K562 (cell line): ENCODE measurements around the gene HERC3. TPM values are rescaled to one million over a fixed set of nuclear protein-coding genes. Genes with fewer than 3 reads are reported as not detected.
A peak's percentile ranks its signal among the peaks of the same experiment; 100 is the strongest.

ENCODE experiments used
- ATAC-seq: fragments of 200-7000 bp; cut with Tn5 transposase; 3 replicates; pipeline ENCODE4 v1.9.1; 2020; ENCODE audit warnings: moderate library complexity
- BruUV-seq: library from RNA; stranded (reverse); fragments of 400-500 nt; replicated peaks from 2 replicates; lab custom pipeline; 2021; lab: Mats Ljungman, UMichigan
- CTCF ChIA-PET: fragments of 300-600 bp; formaldehyde crosslinking; extraction: SDS; loops from one replicate; lab custom pipeline; 2021; ENCODE audit warnings: low intra/inter-chr PET ratio; lab: Yijun Ruan, JAX
- POLR2A ChIA-PET: fragments of 300-600, 350-650 bp; sonication (Branson Sonifier 250); formaldehyde crosslinking; extraction: SDS; loops from one replicate; lab custom pipeline; 2021; ENCODE audit warnings: antibody characterized with exemption, inconsistent platforms; lab: Yijun Ruan, JAX
- DNase-seq, 4 experiments: peaks; one replicate each; pipeline versions ENCODE4 v3.0.0 to v3.0.0-alpha.2; 2011 to 2018; ENCODE audit warnings: low spot score in 3 of 4, mixed read lengths in 3 of 4; ENCODE audit errors: extremely low read depth in 1 of 4
- FAIRE-seq: peaks from 2 replicates; lab custom pipeline; 2011; peaks lifted over from hg19 to GRCh38; lab: Jason Lieb, UNC
- H2AFZ ChIP-seq: 2 replicates; pipeline ENCODE4 v1.6.0; 2011; ENCODE audit warnings: low read depth, low read length, control low read depth, inconsistent platforms
- H3K27ac ChIP-seq: fragments of 200-600 bp; 3 replicates; pipeline ENCODE4 v1.8.0; 2011; ENCODE audit warnings: low read depth, mild to moderate bottlenecking, control low read depth, inconsistent platforms, low read length, moderate library complexity, mixed read lengths; ENCODE audit errors: extremely low read depth
- H3K27me3 ChIP-seq, 2 experiments: fragments of 300-600 bp in 1 of 2; 2 replicates in 1 of 2; 3 replicates in 1 of 2; pipeline versions ENCODE4 v1.6.0 to v1.8.0; 2011; ENCODE audit warnings: inconsistent platforms in 2 of 2, low read length in 2 of 2, mild to moderate bottlenecking in 1 of 2, mixed read lengths in 1 of 2, moderate library complexity in 1 of 2; ENCODE audit not compliant: control insufficient read depth in 2 of 2, insufficient read depth in 2 of 2
- H3K36me3 ChIP-seq: fragments of 300-600 bp; 3 replicates; pipeline ENCODE4 v1.8.0; 2011; ENCODE audit warnings: mild to moderate bottlenecking, low read length, inconsistent platforms; ENCODE audit not compliant: control insufficient read depth, insufficient read depth
- H3K4me1 ChIP-seq, 2 experiments: fragments of 200-600 bp in 1 of 2; replicated peaks in 1 of 2; 2 replicates in 1 of 2; 3 replicates in 1 of 2; pipeline versions ENCODE4 v1.5.1 to v1.8.0; 2011; ENCODE audit warnings: inconsistent platforms in 2 of 2, low read length in 2 of 2, mild to moderate bottlenecking in 1 of 2, mixed read lengths in 1 of 2, moderate library complexity in 1 of 2; ENCODE audit not compliant: control insufficient read depth in 2 of 2, insufficient read depth in 2 of 2
- H3K4me2 ChIP-seq: 2 replicates; pipeline ENCODE4 v1.6.1; 2011; ENCODE audit warnings: low read length, control low read depth, inconsistent platforms, mixed read lengths; ENCODE audit not compliant: insufficient read depth
- H3K4me3 ChIP-seq: fragments of 200-600 bp; sonication (generic), shearing (Covaris generic); 2 replicates; pipeline ENCODE4 v1.5.1; 2016; ENCODE audit warnings: control low read depth, inconsistent platforms
- H3K79me2 ChIP-seq: fragments of 200-600 bp; 3 replicates; pipeline ENCODE4 v1.8.0; 2011; ENCODE audit warnings: low read length, inconsistent platforms; ENCODE audit not compliant: control insufficient read depth, insufficient read depth
- H3K9ac ChIP-seq, 2 experiments: 2 replicates each; pipeline versions ENCODE4 v1.6.0 to v1.6.1; 2011; ENCODE audit warnings: low read depth in 2 of 2, low read length in 2 of 2, control low read depth in 1 of 2, inconsistent platforms in 1 of 2, mild to moderate bottlenecking in 1 of 2, mixed read lengths in 1 of 2; ENCODE audit not compliant: insufficient read depth in 1 of 2
- H3K9me1 ChIP-seq: one replicate; pipeline ENCODE4 v1.6.0; 2011; ENCODE audit warnings: inconsistent platforms, mild to moderate bottlenecking, low read length, moderate library complexity; ENCODE audit not compliant: control insufficient read depth, insufficient read depth
- H3K9me3 ChIP-seq: replicated peaks from 2 replicates; pipeline ENCODE4 v1.5.1; 2011; ENCODE audit warnings: low read depth, low read length, inconsistent platforms; ENCODE audit not compliant: control insufficient read depth, insufficient read depth
- H4K20me1 ChIP-seq: replicated peaks from 2 replicates; pipeline ENCODE4 v1.6.1; 2011; ENCODE audit warnings: low read length, inconsistent platforms, mixed read lengths; ENCODE audit not compliant: control insufficient read depth, insufficient read depth
- ARNT ChIP-seq, 2 experiments: fragments of 450-650 bp; IDR thresholded peaks; 2 replicates each; pipeline ENCODE4 v1.6.1; 2016; ENCODE audit warnings: mild to moderate bottlenecking in 1 of 2
- ATF7 ChIP-seq: fragments of 450-650 bp; IDR thresholded peaks from 2 replicates; pipeline ENCODE4 v1.7.1; 2014; ENCODE audit warnings: mild to moderate bottlenecking, moderate library complexity
- C11orf30 ChIP-seq: fragments of 450-650 bp; IDR thresholded peaks from 2 replicates; pipeline ENCODE4 v1.6.1; 2016; ENCODE audit warnings: low read depth, mild to moderate bottlenecking
- CBX3 ChIP-seq, 2 experiments: IDR thresholded peaks; 1 replicate in 1 of 2; 2 replicates in 1 of 2; pipeline ENCODE4 v1.6.1; 2012; ENCODE audit warnings: inconsistent platforms in 2 of 2, low read length in 2 of 2, borderline replicate concordance in 1 of 2, control low read depth in 1 of 2
- MTA2 ChIP-seq: fragments of 450-650 bp; IDR thresholded peaks from 2 replicates; pipeline ENCODE4 v1.6.1; 2016; ENCODE audit warnings: low read depth
- ZNF316 ChIP-seq: fragments of 450-650 bp; IDR thresholded peaks from 2 replicates; pipeline ENCODE4 v1.6.1; 2016
- WGBS: fragments of 100-300 bp; shearing (Covaris generic); methylation state at CpG from one replicate; pipeline ENCODE4 v1.1.6; 2016; ENCODE audit warnings: low coverage, mixed read lengths; ENCODE audit not compliant: insufficient coverage; ENCODE audit errors: missing lambda C conversion rate; 5-methylcytosine and 5-hydroxymethylcytosine counted together
- in situ Hi-C: fragments of 300-500 bp; cut with MboI; formaldehyde crosslinking; loops from 4 replicates; pipeline ENCODE4 v1.15.0; 2018; ENCODE audit warnings: inconsistent platforms, mixed read lengths
- intact Hi-C: fragments of 100-400 bp; cut with micrococcal nuclease; formaldehyde crosslinking; loops from 2 replicates; pipeline ENCODE4 v1.14.2; 2022
- polyA plus RNA-seq, 8 experiments: library from polyadenylated mRNA; depleted of rRNA in 4 of 8; stranded (reverse) in 5 of 8; unstranded in 3 of 8; fragments of >200 nt; fragmentation: Nextera tagmentation in 2 of 8; fragmentation: Illumina TruSeq in 1 of 8; extraction: Ambion mirVana in 2 of 8; extraction: Trizol in 1 of 8; gene quantifications; 2 replicates each; pipeline versions ENCODE4 v1.2.1 to v1.2.3, GENCODE V29; 2011 to 2014; ENCODE audit warnings: inconsistent platforms in 1 of 8, missing spikeins in 1 of 8
- total RNA-seq, 7 experiments: library from RNA; depleted of rRNA in 6 of 7; stranded (reverse); fragments of >200 nt in 6 of 7; fragmentation: Illumina TruSeq in 2 of 7; extraction: Trizol in 2 of 7; gene quantifications; 2 replicates each; pipeline versions ENCODE4 v1.2.1 to v1.2.3, GENCODE V29; 2011 to 2021; ENCODE audit warnings: low replicate concordance in 1 of 7

The HERC3 gene
- total and polyA plus RNA-seq, 9 of the 15 experiments (the other 6 are each of a cell fraction or from before 2014, with no cell fraction given), result 1.8 to 13.1 (median 7.6) TPM

GRCh38 chr4:88659890-88660208 lies 67.6 kb downstream of the HERC3 start:
- POLR2A ChIA-PET, result no interaction called here
- BruUV-seq, result no TSS peak
- H3K36me3 ChIP-seq, result no peaks in the 10 kb centered on the region
- H3K9me1 ChIP-seq, result no peaks in the 10 kb centered on the region
- H3K4me3 ChIP-seq, result no peak overlapping the region
- H3K4me2 ChIP-seq, result no peak overlapping the region
- H3K27ac ChIP-seq, result no peak overlapping the region
- H3K4me1 ChIP-seq, result no peaks in the 10 kb centered on the region
- no peak for FAIRE-seq
- DNase-seq, result no peak
- H3K79me2 ChIP-seq, result no peaks in the 10 kb centered on the region
- TF ChIP-seq MTA2, result no peak
- TF ChIP-seq CBX3 (IDR thresholded peaks at IDR 0.05; ENCODE audit: borderline replicate concordance in 1 of 2, low read length in 2 of 2), result no peak
- no peak overlapping the region for H3K9ac ChIP-seq
- intact Hi-C loops (loop anchor here (1.0 kb wide), 1 partner anchor 121 kb away; no protein-coding TSS in a partner anchor), in situ Hi-C loops (loop anchor here (5.0 kb wide), 1 partner anchor 123 kb away; no protein-coding TSS in a partner anchor)
- CTCF ChIA-PET, result interaction anchor here (0.8 to 1.5 kb wide), 4 partner anchors 120 to 625 kb away, joined by 3 to 8 read pairs (median 4); no protein-coding TSS in a partner anchor
- H3K9me3 ChIP-seq, result no peaks in the 10 kb centered on the region
- H2AFZ ChIP-seq, result no peak overlapping the region
- H3K27me3 ChIP-seq, result no peaks in the 10 kb centered on the region
- ATAC-seq, result no peak
- H4K20me1 ChIP-seq, result no peaks in the 10 kb centered on the region

GRCh38 chr4:88660446-88661294 lies 68.4 kb downstream of the HERC3 start:
- DNase-seq (no peak), ATAC-seq (no peak), FAIRE-seq (peak; percentile 6)
- no peak overlapping the region for H3K27ac ChIP-seq
- POLR2A ChIA-PET, result interaction anchor here (0.6 to 1.0 kb wide), 2 partner anchors 11 to 350 kb away, joined by 3 to 4 read pairs; no protein-coding TSS in a partner anchor
- in situ Hi-C loops, result no loop called here
- WGBS, result 35% methylated on average over 7 of the region's 7 CpGs
- BruUV-seq, result no TSS peak
- H3K36me3 ChIP-seq, result no peaks in the 10 kb centered on the region
- no peaks in the 10 kb centered on the region for H3K4me1 ChIP-seq
- H3K27me3 ChIP-seq, result no peaks in the 10 kb centered on the region
- intact Hi-C loops, result no loop called here
- no peaks in the 10 kb centered on the region for H4K20me1 ChIP-seq
- H3K9me3 ChIP-seq, result no peaks in the 10 kb centered on the region
- TF ChIP-seq ARNT (IDR thresholded peaks at IDR 0.05) (no peak), C11orf30 (peak; percentile 20; the same call in 1 of the 2 replicates), ATF7 (no peak), ZNF316 (peak; percentile 59; the same call in 1 of the 2 replicates)
- H3K4me3 ChIP-seq, result no peak overlapping the region
- H2AFZ ChIP-seq, result no peak overlapping the region
- H3K79me2 ChIP-seq, result no peaks in the 10 kb centered on the region
- no peak overlapping the region for H3K4me2 ChIP-seq
- no peaks in the 10 kb centered on the region for H3K9me1 ChIP-seq
- no peak overlapping the region for H3K9ac ChIP-seq
- CTCF ChIA-PET, result no interaction called here
